ENCODE measurements around the gene NT5C2.
A peak's percentile ranks its signal among the peaks of the same experiment; 100 is the strongest.

The NT5C2 gene

DNA sequence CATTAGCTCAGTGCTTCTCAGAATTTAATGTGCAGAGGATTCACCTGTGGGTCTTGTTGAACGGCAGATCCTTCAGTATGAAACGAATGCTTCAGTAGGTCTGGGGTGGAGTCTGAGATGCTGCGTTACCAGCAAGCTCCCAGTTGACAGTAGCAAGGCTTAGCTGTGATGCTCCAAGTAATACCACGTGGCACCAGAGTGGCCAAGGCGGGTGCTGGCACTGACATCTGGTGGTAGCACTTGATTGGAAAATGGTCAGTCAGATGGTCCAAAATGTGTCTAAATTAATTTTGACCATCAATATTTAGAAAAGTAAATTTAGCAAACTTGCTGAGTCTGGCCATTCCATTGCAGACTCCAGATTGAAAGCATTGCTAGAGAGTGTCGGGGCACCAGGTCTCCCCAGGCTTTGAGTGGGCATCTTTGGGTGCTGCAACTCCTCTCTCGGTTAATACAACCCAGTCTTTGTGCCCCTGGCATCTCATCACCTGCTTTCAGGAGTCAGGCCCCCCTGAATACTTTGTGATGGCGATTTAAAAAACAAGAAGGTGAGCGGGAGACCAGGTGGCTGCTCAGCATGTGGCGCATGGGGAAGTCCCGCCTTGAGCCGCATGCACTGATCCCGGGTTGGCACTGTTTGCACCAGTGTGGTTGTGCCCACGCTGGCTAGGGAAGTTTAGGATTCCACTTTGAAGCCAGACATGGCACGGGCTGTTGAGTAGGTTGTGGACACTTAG lies 130.1 kb downstream of the NT5C2 start:
- DNase-seq (ENCODE audit: low read depth, low spot score) = no peak

DNA sequence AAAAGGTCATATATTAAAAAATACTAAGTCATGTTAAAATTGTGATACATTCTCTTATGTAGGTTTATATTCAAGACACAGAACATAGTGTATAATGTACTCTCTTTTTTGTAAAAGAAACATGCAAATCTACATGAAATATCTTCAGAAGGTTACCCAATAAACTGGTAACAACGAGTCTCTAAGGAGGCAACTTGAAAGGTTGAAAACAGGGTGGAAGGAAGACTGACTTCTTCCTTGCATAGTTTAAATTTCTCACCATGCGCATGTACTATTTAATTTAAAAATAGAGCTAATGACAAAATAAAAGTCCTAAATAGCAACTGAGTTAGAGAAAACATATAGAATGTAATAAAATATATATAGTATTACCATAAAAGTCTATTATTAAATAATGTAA lies 132.5 kb downstream of the NT5C2 start:
- no peak for DNase-seq (ENCODE audit: low read depth, low spot score)

DNA sequence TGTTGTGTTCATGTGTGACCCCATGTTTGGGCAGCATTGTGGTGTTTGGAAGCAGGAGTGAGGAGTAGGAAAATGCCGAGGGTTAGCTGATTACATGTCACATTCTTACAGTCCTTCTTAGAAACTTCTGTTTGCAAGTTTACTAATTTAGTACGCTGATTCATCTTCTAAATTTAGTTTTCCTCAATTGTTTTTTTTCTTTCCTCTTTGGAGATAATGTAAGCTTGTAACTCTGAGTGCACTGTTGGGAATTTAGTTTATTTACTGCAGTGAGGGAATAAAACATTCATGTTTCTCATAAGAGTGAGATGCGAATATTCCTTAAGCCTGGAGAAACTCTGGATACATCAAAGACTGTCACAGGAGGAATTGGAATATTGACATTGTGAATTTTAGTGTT lies 135.0 kb downstream of the NT5C2 start:
- DNase-seq (ENCODE audit: low read depth, low spot score) = no peak

DNA sequence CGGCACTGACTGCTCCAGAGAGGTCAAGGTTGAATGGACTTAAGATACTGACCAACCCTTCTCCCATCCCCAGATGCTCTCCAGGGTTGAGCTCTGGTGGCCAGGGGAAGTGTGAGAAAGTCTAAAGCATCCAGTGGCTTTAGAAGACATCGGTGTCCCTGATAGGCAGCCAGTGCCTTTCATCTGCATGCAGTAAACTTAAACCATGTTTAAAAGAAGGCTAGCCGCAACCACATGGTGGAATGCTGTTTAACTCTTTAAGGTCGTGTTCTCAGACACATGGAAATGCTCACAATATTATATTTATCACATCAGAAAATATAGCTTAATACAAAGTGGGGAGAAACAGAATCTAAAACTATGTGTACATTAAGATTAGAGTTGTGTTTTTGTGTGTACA lies 138.0 kb downstream of the NT5C2 start:
- DNase-seq (ENCODE audit: low read depth, low spot score) = no peak

DNA sequence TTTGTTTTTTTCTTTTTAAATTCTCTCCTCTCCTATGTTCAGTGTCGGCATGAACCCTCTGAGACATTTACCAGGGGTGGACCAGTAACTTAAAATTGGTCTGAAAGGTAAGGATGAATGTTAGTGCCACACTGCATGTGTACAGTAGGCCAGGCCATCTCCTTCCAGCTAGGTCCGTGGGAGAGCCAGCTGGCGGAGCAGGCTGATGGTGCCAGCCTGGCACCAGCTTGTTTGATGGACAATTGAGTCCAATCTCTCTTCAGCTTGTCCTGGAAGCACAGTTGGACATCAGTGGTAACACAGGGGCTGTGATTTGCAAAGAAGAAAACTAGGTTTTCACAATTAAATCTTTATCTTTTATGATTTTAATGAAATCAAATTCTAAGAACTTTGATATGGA lies 138.5 kb downstream of the NT5C2 start:
- no peak for DNase-seq (ENCODE audit: low read depth, low spot score)

DNA sequence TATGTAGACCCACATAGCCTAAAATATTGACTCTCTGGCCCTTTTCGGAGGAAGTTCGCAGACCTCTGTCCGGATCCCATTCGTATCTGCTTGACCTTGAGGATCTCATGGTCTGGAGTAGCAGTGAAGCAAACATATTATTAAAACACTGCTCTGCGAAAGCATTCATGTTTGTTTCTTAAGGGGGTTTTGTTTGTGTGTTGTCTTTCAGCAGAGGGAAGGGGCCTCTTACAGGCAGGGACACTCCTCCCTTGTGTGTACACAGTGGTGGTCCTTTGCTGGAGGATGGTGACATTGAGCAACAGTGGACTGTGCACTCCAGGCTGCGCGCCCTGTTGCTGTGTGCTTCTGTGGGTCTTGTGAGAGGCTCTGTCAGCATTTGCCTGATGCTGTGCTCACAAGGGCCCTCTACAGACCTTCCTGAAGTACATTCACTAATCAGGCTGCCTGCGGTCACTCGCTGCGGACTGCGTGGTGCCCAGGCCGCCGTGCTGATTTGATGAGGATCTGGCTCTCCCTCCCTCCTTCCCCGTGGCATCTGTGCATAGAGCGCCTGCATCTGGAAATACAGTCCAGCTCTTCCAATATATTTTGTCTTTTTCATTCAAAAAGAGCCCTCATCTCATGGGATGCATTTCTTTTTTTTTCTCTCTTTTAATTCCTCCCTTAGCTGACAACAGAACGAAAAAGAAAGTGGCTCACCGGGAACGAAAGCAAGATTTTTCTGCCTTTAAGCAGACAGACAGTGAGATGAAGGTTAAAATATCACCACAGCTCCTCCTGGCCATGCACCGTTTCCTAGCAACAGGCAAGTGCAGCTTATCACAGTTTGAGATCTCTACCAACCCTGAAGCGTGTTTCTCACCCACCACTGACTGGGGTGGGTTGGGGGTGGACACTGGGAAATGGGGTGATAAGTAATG lies 139.2 kb downstream of the NT5C2 start:
- peak; percentile 47 for DNase-seq (ENCODE audit: low read depth, low spot score)

DNA sequence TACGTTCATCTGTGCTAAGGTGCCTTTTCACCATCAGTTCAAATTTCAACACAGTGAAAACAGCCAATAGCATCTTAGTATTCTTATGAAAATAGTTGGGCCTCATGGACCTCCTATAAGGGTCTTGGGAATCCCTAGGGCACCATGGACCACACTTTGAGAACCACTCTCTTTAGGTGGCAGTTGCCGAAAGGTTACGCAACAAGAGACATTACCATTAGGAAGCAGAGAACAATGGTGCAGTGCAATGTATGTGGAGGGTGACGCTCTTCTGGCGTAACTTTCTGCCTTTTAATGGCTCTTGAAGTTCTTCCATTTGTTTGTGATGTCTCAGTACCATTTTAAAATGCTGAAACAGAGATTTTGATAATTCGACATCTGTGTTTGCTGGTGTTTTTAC lies 143.8 kb downstream of the NT5C2 start:
- DNase-seq (ENCODE audit: low read depth, low spot score) = no peak

DNA sequence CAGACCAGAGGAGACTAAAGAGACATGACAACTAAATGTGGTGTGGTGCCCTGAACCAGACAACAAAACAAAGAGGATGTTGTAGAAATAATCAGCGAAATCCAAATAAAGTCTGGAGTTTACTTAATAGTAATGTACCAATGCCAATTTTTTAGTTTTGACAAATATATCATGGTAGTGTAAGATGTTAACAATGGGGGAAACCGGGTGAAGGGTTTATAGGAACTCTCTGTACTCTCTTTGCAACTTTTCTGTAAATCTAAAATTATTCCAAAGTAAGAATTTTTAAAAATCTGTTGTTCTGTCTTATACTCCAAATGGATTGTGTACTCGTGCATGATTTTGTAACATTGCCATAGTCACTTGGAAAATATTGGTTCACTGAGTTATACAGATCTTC lies 145.7 kb downstream of the NT5C2 start:
- DNase-seq (ENCODE audit: low read depth, low spot score) = no peak

DNA sequence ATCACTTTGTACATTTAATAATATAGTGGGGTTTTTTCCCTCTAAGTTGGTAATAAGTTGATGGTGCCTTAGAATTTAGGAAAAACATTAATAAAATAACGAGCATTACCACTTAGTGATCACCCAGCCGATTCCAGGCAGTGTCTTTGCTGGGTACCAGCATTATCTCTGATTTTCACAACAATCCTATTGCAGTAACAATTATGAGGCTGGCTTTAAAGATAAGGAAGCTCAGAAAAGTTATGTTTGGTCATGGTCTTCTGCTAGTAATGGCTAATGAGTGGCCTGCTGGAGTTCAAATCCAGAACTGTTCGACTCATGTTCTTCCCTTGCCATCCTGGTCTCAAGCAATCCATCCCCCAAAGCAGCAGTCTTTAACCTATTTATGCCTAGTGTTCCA lies 147.1 kb downstream of the NT5C2 start:
- no peak for DNase-seq (ENCODE audit: low read depth, low spot score)

DNA sequence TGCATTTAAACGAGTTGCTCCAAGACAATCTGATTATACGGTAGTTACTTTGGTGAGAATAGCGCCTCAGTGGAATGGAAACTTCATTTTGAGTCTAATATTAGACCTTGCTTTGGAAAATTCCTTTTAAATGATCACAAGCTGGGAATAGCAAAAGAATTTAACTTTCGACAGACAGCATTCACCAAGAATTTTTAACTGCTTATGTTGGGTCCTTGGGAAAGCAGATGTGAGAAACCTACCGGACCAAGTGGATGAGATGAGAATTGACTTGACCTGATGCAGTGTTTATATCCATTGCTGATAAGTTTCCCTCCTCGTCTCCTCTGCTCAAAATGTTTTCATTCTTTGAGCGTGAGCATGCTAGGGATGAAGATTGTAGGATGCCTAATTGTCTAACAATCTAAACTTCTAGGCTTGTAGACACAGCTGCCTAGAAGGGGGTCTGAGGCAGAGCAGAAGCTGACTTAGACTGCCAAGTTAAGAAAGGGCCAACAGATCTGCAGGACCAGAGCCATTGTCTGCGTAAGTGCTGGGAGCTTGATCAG lies 148.1 kb downstream of the NT5C2 start:
- no peak for DNase-seq (ENCODE audit: low read depth, low spot score)

DNA sequence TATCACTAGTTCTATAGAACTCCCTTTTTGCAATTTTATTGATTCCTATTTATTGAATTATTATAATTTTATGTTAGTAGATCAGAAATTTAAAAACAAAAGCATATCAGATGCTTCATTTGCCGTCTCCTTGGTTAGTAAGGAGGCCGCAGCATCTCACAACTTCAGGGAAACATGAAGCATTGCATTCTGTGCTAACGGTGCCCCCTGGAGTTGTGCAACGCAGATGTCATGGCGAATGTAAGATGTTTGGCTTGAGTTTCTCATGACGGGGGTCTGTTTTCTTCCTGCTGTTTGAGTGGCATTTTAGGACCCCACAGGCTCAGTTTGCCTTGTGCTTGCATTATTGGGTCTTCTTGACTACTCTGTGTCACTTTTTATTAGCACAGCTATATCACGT lies 150.2 kb downstream of the NT5C2 start:
- DNase-seq (ENCODE audit: low read depth, low spot score) = no peak

DNA sequence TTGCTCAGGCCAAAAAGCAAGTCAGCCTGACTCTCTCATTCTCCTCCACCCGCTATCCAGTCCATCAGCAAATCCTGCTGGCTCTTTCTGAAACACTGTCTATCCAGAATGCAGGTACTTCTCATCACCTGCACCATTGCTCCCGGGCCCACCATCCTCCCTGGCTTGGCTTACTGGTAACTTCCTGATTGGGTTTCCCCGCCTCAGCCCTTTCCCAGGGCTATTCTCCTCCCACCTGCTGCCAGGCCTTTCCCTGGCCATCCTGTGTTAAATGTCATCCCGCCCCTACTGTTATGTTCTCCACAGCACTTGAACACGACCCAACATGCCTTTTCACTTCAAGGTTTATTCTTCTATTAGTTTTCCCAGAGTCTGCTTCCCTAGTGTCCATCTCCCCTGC lies 150.9 kb downstream of the NT5C2 start:
- DNase-seq (ENCODE audit: low read depth, low spot score) = no peak

DNA sequence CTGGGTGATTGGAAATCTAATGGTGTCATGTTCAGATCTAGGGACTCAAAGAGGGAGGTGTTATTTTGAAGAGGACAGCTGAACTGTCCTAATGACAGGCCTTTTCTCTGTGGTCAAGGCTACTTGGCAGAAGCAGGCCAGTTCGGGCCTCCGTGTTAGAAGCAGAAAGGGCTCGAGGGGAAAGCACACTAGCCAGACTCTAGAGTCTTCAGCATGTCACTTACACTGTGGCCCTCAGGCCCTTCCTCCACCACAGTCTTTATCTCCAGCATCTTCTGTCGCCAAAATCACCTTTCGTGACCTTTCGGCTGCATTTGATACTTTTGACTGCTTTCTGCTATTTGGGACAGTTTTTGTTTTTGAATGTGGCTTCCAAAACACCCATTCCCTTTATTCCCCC lies 151.7 kb downstream of the NT5C2 start:
- no peak for DNase-seq (ENCODE audit: low read depth, low spot score)

DNA sequence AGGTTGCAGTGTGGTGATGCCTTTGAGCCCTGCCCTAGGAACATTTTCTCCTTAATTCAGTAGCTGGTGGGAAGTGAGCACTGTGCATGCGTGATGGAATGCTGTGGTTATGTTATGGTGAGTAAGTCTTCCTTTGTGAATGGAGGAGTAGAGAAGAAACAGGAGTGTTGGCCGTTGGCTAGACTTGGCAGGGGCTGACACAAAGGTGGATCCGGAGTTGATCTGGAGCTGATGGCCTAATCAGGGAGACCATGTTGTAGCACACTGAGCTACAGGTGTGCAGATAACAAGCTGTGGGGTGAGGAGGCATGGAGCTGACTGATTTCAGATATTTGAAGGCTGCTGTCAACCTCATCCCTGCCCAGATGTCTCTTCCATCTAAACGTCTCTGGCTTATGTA lies 152.7 kb downstream of the NT5C2 start:
- DNase-seq (ENCODE audit: low read depth, low spot score) = no peak

DNA sequence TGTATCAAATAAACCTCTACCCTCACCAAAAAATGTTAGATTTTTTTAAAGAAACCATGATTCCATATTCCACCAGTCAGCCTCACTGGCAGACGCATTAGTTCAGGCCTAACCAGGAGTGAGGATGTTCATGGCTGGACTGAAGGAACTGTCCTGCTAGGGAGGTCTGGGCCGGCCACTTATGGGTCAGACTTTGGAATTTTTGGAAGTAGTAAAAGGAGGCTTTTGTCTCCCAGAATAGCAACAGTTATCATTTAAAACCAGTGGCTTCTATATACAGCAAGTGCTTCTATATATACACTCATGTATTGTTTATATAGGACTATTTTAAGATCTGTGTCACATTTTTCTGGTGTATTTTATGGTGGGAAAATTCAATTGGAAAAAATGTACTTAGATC lies 154.5 kb downstream of the NT5C2 start:
- no peak for DNase-seq (ENCODE audit: low read depth, low spot score)

All from brain pericyte (primary cell).